ENCODE results near the gene TAF11L11.
"Not testable (repeated sequence)": the region's sequence is repeated elsewhere in the genome, so short reads cannot be mapped to it uniquely, and the experiment has no call there.

TAF11L11 gene

DNA sequence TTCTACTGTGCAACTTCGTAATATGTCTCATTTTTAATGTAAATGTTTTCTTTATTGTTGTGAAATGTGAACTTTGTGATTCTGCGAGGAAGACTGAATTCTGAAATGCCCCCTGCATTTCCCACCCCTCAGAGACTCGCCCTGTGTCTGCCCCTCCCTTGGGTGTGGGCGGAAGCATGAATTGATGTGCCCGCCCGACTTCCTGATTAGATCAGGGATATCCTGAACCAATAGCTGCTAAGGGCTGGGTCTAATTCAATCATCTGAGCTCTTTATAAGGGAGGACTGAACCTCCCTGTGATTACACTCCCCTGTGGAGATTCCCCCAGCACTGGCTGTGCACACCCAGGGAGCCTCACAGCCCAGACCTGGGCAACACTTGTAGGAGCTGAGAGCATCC, at the start of gene TAF11L11:
TAF11L11 (plus strand) TSS at position 304 of the 400 bp plus-strand sequence.
- not testable (repeated sequence) for H3K4me3 ChIP-seq (replicated peaks; ENCODE audit: low read depth, low read length); DNase-seq (ENCODE audit: extremely low read depth, low read depth)

- H3K4me3 ChIP-seq (replicated peaks; ENCODE audit: low read depth, low read length); DNase-seq (ENCODE audit: extremely low read depth, low read depth): not testable (repeated sequence)
Measured at GRCh38 chr5:17585658-17586057, 18.3 kb upstream of the TAF11L11 start, which contains the start of gene TAF11L7. TAF11L7 (minus strand) TSS chr5:17585758.

DNA sequence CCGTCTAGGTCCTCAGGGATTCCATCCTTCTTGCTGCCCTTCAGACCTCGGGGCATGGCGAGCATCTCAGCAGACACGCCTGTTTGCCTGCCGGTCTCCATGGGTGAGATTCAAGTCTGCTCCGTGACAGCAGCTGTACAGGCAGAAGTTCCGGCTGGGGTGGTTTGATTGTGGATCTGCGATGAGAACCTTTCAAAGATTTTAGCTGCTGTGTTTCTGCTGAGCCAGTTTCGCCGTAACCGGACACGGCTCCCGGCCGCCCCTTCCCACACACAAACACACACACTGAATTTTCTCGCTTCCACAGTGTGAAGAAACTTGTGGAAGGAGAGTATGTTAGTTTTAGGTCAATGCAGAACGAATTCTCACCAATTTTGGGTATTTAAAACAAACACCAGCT, 13.1 kb upstream of the TAF11L11 start, which contains the start of gene TAF11L8:
TAF11L8 (minus strand) TSS at position 101 of the 400 bp plus-strand sequence.
- H3K4me3 ChIP-seq (replicated peaks; ENCODE audit: low read depth, low read length); DNase-seq (ENCODE audit: extremely low read depth, low read depth): not testable (repeated sequence)

DNA sequence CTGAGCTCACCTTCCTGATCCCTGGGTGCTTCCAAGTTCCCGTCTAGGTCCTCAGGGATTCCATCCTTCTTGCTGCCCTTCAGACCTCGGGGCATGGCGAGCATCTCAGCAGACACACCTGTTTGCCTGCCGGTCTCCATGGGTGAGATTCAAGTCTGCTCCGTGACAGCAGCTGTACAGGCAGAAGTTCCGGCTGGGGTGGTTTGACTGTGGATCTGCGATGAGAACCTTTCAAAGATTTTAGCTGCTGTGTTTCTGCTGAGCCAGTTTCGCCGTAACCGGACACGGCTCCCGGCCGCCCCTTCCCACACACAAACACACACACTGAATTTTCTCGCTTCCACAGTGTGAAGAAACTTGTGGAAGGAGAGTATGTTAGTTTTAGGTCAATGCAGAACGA, 9.7 kb upstream of the TAF11L11 start, which contains the start of gene TAF11L9:
TAF11L9 (minus strand) TSS at position 140 of the 400 bp plus-strand sequence.
- not testable (repeated sequence) for DNase-seq (ENCODE audit: extremely low read depth, low read depth); H3K4me3 ChIP-seq (replicated peaks; ENCODE audit: low read depth, low read length)

DNA sequence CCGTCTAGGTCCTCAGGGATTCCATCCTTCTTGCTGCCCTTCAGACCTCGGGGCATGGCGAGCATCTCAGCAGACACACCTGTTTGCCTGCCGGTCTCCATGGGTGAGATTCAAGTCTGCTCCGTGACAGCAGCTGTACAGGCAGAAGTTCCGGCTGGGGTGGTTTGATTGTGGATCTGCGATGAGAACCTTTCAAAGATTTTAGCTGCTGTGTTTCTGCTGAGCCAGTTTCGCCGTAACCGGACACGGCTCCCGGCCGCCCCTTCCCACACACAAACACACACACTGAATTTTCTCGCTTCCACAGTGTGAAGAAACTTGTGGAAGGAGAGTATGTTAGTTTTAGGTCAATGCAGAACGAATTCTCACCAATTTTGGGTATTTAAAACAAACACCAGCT, 6.3 kb upstream of the TAF11L11 start, which contains the start of gene TAF11L10:
TAF11L10 (minus strand) TSS at position 101 of the 400 bp plus-strand sequence.
- not testable (repeated sequence) for DNase-seq (ENCODE audit: extremely low read depth, low read depth); H3K4me3 ChIP-seq (replicated peaks; ENCODE audit: low read depth, low read length)

- DNase-seq (ENCODE audit: extremely low read depth, low read depth): no peak
- TF ChIP-seq, protein P1, sequence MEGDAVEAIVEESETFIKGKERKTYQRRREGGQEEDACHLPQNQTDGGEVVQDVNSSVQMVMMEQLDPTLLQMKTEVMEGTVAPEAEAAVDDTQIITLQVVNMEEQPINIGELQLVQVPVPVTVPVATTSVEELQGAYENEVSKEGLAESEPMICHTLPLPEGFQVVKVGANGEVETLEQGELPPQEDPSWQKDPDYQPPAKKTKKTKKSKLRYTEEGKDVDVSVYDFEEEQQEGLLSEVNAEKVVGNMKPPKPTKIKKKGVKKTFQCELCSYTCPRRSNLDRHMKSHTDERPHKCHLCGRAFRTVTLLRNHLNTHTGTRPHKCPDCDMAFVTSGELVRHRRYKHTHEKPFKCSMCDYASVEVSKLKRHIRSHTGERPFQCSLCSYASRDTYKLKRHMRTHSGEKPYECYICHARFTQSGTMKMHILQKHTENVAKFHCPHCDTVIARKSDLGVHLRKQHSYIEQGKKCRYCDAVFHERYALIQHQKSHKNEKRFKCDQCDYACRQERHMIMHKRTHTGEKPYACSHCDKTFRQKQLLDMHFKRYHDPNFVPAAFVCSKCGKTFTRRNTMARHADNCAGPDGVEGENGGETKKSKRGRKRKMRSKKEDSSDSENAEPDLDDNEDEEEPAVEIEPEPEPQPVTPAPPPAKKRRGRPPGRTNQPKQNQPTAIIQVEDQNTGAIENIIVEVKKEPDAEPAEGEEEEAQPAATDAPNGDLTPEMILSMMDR (IDR thresholded peaks at IDR 0.05; ENCODE audit: low read depth, low read length, missing control alignments): no peak
- no peak overlapping the region for H3K4me3 ChIP-seq (replicated peaks; ENCODE audit: low read depth, low read length)
Measured at GRCh38 chr5:17604951-17605350, 968 bp downstream of the TAF11L11 start.

GRCh38 chr5:17607461-17607860, 3.5 kb downstream of the TAF11L11 start:
- H3K4me3 ChIP-seq (replicated peaks; ENCODE audit: low read depth, low read length); DNase-seq (ENCODE audit: extremely low read depth, low read depth): not testable (repeated sequence)

GRCh38 chr5:17610092-17610491, 6.1 kb downstream of the TAF11L11 start, which contains the start of gene TAF11L12:
TAF11L12 (plus strand) TSS chr5:17610392.
- DNase-seq (ENCODE audit: extremely low read depth, low read depth); H3K4me3 ChIP-seq (replicated peaks; ENCODE audit: low read depth, low read length): not testable (repeated sequence)

- no peak for DNase-seq (ENCODE audit: extremely low read depth, low read depth)
- H3K4me3 ChIP-seq (replicated peaks; ENCODE audit: low read depth, low read length): no peak overlapping the region
- TF ChIP-seq, protein P1 (IDR thresholded peaks at IDR 0.05; ENCODE audit: low read depth, low read length, missing control alignments): no peak
Measured at GRCh38 chr5:17614872-17615605, 11.1 kb downstream of the TAF11L11 start.

- TF ChIP-seq, protein P1 (IDR thresholded peaks at IDR 0.05; ENCODE audit: low read depth, low read length, missing control alignments): no peak
- no peak overlapping the region for H3K4me3 ChIP-seq (replicated peaks; ENCODE audit: low read depth, low read length)
- no peak for DNase-seq (ENCODE audit: extremely low read depth, low read depth)
Measured at GRCh38 chr5:17619354-17619753, 15.4 kb downstream of the TAF11L11 start.
